Mesothelial cell of epicardium (in vitro differentiated cells): ENCODE data around the gene MACO1. TPM values are rescaled to one million over a fixed set of nuclear protein-coding genes. Genes with fewer than 3 reads are reported as not detected.
"Not testable (repeated sequence)": the region's sequence is repeated elsewhere in the genome, so short reads cannot be mapped to it uniquely, and the experiment has no call there.

Source experiments
- DNase-seq, 2 experiments: peaks; one replicate each; pipeline ENCODE4 v3.0.0; 2021; ENCODE audit warnings: low spot score in 2 of 2; ENCODE audit not compliant: unreplicated experiment in 2 of 2
- H3K27ac Mint-ChIP-seq: 2 replicates; pipeline ENCODE4 v1.8.0; 2021; ENCODE audit warnings: mixed read lengths
- H3K27me3 Mint-ChIP-seq: 2 replicates; pipeline ENCODE4 v1.8.0; 2021; ENCODE audit warnings: low read depth, mixed read lengths
- H3K36me3 Mint-ChIP-seq: 2 replicates; pipeline ENCODE4 v1.8.0; 2021; ENCODE audit warnings: mixed read lengths
- H3K4me1 Mint-ChIP-seq: 2 replicates; pipeline ENCODE4 v1.8.0; 2021; ENCODE audit warnings: mixed read lengths
- H3K4me3 Mint-ChIP-seq: 2 replicates; pipeline ENCODE4 v1.8.0; 2021; ENCODE audit warnings: mild to moderate bottlenecking, moderate library complexity, mixed read lengths
- H3K9me3 Mint-ChIP-seq: 2 replicates; pipeline ENCODE4 v1.8.0; 2021; ENCODE audit warnings: mixed read lengths
- CTCF ChIP-seq: fragments of 200-600 bp; sonication (generic); IDR thresholded peaks from one replicate; pipeline ENCODE4 v1.5.0; 2021; ENCODE audit warnings: antibody characterized with exemption; ENCODE audit not compliant: unreplicated experiment
- total RNA-seq: library from RNA; stranded (reverse); gene quantifications from 3 replicates; pipeline ENCODE4 v1.2.1, GENCODE V29; 2021

MACO1 gene
- total RNA-seq, 1 donor from 2014 or later, result 26.9 TPM

- no peak for TF ChIP-seq CTCF
- Mint-ChIP-seq H3K27me3 (no peaks in the 10 kb centered on the region), H3K4me1 (peaks cover 15% of the 10 kb centered on the region), H3K36me3 (peaks cover 20% of the 10 kb centered on the region), H3K27ac (no peak overlapping the region), H3K4me3 (no peak overlapping the region), H3K9me3 (no peaks in the 10 kb centered on the region)
- DNase-seq, result no peak
These were observed 20.2 kb downstream of the MACO1 start for GRCh38 chr1:25450891-25451290.

GRCh38 chr1:25451908-25452307 lies 21.2 kb downstream of the MACO1 start:
- H3K4me1 Mint-ChIP-seq, result peaks cover 7% of the 10 kb centered on the region
- H3K27ac Mint-ChIP-seq, result no peak overlapping the region
- no peaks in the 10 kb centered on the region for H3K27me3 Mint-ChIP-seq

GRCh38 chr1:25456502-25456901 lies 25.8 kb downstream of the MACO1 start:
- H3K9me3 Mint-ChIP-seq, result no peaks in the 10 kb centered on the region
- no peak for DNase-seq
- peaks cover 32% of the 10 kb centered on the region for H3K36me3 Mint-ChIP-seq
- H3K27me3 Mint-ChIP-seq, result no peaks in the 10 kb centered on the region
- no peak overlapping the region for H3K4me3 Mint-ChIP-seq
- no peak for TF ChIP-seq CTCF
- H3K4me1 Mint-ChIP-seq, result peaks cover 18% of the 10 kb centered on the region
- H3K27ac Mint-ChIP-seq, result no peak overlapping the region

More at GRCh38 chr1:25451908-25452307, 21.2 kb downstream of the MACO1 start:
- peaks cover 27% of the 10 kb centered on the region for H3K36me3 Mint-ChIP-seq
- no peak for DNase-seq
- TF ChIP-seq CTCF, result no peak
- no peak overlapping the region for H3K4me3 Mint-ChIP-seq
- H3K9me3 Mint-ChIP-seq, result no peaks in the 10 kb centered on the region

- DNase-seq, result no peak
- no peak overlapping the region for H3K4me3 Mint-ChIP-seq
These were observed 28.0 kb downstream of the MACO1 start for GRCh38 chr1:25458541-25459298.

GRCh38 chr1:25460020-25460419 lies 29.3 kb downstream of the MACO1 start:
- Mint-ChIP-seq H3K4me1 (peaks cover 27% of the 10 kb centered on the region), H3K36me3 (peaks cover 24% of the 10 kb centered on the region), H3K27me3 (no peaks in the 10 kb centered on the region), H3K9me3 (no peaks in the 10 kb centered on the region), H3K27ac (peak overlapping the region; percentile 32), H3K4me3 (no peak overlapping the region)
- DNase-seq, result no peak
- no peak for TF ChIP-seq CTCF

More at GRCh38 chr1:25458541-25459298, 28.0 kb downstream of the MACO1 start:
- TF ChIP-seq CTCF, result no peak
- peaks cover 27% of the 10 kb centered on the region for H3K4me1 Mint-ChIP-seq
- peak overlapping the region; percentile 79 for H3K27ac Mint-ChIP-seq
- peaks cover 29% of the 10 kb centered on the region for H3K36me3 Mint-ChIP-seq
- H3K9me3 Mint-ChIP-seq, result no peaks in the 10 kb centered on the region
- no peaks in the 10 kb centered on the region for H3K27me3 Mint-ChIP-seq

- H3K9me3 Mint-ChIP-seq, H3K4me3 Mint-ChIP-seq, H3K27me3 Mint-ChIP-seq, DNase-seq, H3K27ac Mint-ChIP-seq: not testable (repeated sequence)
- peaks cover 26% of the 10 kb centered on the region for H3K36me3 Mint-ChIP-seq
- H3K4me1 Mint-ChIP-seq, result peaks cover 27% of the 10 kb centered on the region
These were observed 30.1 kb downstream of the MACO1 start for GRCh38 chr1:25460816-25461215.
